ENCODE measurements around the gene PCDHGA3. TPM values are rescaled to one million over a fixed set of nuclear protein-coding genes. Genes with fewer than 3 reads are reported as not detected.
"Not testable (repeated sequence)": the region's sequence is repeated elsewhere in the genome, so short reads cannot be mapped to it uniquely, and the experiment has no call there.

PCDHGA3 gene
- total and polyA plus RNA-seq, 2 experiments from 2014 or later, result not detected

GRCh38 chr5:141306630-141307029 is 37.0 kb upstream of the PCDHGA3 start:
- TF ChIP-seq EZH2phosphoT487 (IDR thresholded peaks at IDR 0.05; ENCODE audit: low read depth, severe bottlenecking, unreplicated experiment) (no peak), EZH2 (IDR thresholded peaks at IDR 0.05; ENCODE audit: borderline replicate concordance) (no peak)
- TF ChIP-seq, protein P1, sequence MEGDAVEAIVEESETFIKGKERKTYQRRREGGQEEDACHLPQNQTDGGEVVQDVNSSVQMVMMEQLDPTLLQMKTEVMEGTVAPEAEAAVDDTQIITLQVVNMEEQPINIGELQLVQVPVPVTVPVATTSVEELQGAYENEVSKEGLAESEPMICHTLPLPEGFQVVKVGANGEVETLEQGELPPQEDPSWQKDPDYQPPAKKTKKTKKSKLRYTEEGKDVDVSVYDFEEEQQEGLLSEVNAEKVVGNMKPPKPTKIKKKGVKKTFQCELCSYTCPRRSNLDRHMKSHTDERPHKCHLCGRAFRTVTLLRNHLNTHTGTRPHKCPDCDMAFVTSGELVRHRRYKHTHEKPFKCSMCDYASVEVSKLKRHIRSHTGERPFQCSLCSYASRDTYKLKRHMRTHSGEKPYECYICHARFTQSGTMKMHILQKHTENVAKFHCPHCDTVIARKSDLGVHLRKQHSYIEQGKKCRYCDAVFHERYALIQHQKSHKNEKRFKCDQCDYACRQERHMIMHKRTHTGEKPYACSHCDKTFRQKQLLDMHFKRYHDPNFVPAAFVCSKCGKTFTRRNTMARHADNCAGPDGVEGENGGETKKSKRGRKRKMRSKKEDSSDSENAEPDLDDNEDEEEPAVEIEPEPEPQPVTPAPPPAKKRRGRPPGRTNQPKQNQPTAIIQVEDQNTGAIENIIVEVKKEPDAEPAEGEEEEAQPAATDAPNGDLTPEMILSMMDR (IDR thresholded peaks at IDR 0.05; ENCODE audit: poor library complexity), result no peak
- Histone ChIP-seq H3K4me2 (no peak overlapping the region), H3K9me2 (replicated peaks; ENCODE audit: insufficient read depth) (no peaks in the 10 kb centered on the region), H2AFZ (no peak overlapping the region), H3K27me3 (no peaks in the 10 kb centered on the region), H3K36me3 (replicated peaks; ENCODE audit: insufficient read depth, low read depth) (peaks cover 2% of the 10 kb centered on the region), H3K4me3 (no peak overlapping the region), H4K20me1 (ENCODE audit: insufficient read depth, poor library complexity, severe bottlenecking) (no peaks in the 10 kb centered on the region), H3K27ac (no peak overlapping the region), H3K79me2 (peaks cover 8% of the 10 kb centered on the region), H3K9me3 (ENCODE audit: low read depth) (peaks cover 51% of the 10 kb centered on the region), H3K4me1 (ENCODE audit: insufficient read depth) (no peaks in the 10 kb centered on the region)
- 100% methylated on average over 1 of the region's 1 CpG for WGBS (ENCODE audit: low lambda C conversion rate, missing lambda C conversion rate)
- DNase-seq (ENCODE audit: low spot score), result no peak

GRCh38 chr5:141313711-141314110 is 29.9 kb upstream of the PCDHGA3 start:
- H3K9me3 ChIP-seq (ENCODE audit: low read depth), result peaks cover 79% of the 10 kb centered on the region

GRCh38 chr5:141316963-141317362 is 26.7 kb upstream of the PCDHGA3 start:
- DNase-seq (ENCODE audit: low spot score); H3K4me3 ChIP-seq; H4K20me1 ChIP-seq (ENCODE audit: insufficient read depth, poor library complexity, severe bottlenecking); H3K27me3 ChIP-seq; H3K4me1 ChIP-seq (ENCODE audit: insufficient read depth); H2AFZ ChIP-seq; H3K4me2 ChIP-seq; H3K9me2 ChIP-seq (replicated peaks; ENCODE audit: insufficient read depth); H3K27ac ChIP-seq: not testable (repeated sequence)
- Histone ChIP-seq H3K36me3 (replicated peaks; ENCODE audit: insufficient read depth, low read depth) (peaks cover 20% of the 10 kb centered on the region), H3K9me3 (ENCODE audit: low read depth) (peaks cover 80% of the 10 kb centered on the region), H3K79me2 (peaks cover 59% of the 10 kb centered on the region)
- 96% methylated on average over 4 of the region's 4 CpGs for whole genome bisulfite sequencing (ENCODE audit: low lambda C conversion rate, missing lambda C conversion rate)

More at GRCh38 chr5:141313711-141314110, 29.9 kb upstream of the PCDHGA3 start:
- H3K27ac ChIP-seq, result no peak overlapping the region
- no peak overlapping the region for H3K4me2 ChIP-seq
- H3K79me2 ChIP-seq, result peaks cover 54% of the 10 kb centered on the region
- no peak for DNase-seq (ENCODE audit: low spot score)
- no peaks in the 10 kb centered on the region for H4K20me1 ChIP-seq (ENCODE audit: insufficient read depth, poor library complexity, severe bottlenecking)
- no peaks in the 10 kb centered on the region for H3K4me1 ChIP-seq (ENCODE audit: insufficient read depth)
- H3K9me2 ChIP-seq (replicated peaks; ENCODE audit: insufficient read depth), result no peaks in the 10 kb centered on the region
- no peak for TF ChIP-seq EZH2 (IDR thresholded peaks at IDR 0.05; ENCODE audit: borderline replicate concordance)
- TF ChIP-seq, protein P1 (IDR thresholded peaks at IDR 0.05; ENCODE audit: poor library complexity), result no peak
- no peak for TF ChIP-seq EZH2phosphoT487 (IDR thresholded peaks at IDR 0.05; ENCODE audit: low read depth, severe bottlenecking, unreplicated experiment)
- no peak overlapping the region for H3K4me3 ChIP-seq
- H3K36me3 ChIP-seq (replicated peaks; ENCODE audit: insufficient read depth, low read depth), result peaks cover 14% of the 10 kb centered on the region
- H3K27me3 ChIP-seq, result no peaks in the 10 kb centered on the region
- H2AFZ ChIP-seq, result no peak overlapping the region

DNA sequence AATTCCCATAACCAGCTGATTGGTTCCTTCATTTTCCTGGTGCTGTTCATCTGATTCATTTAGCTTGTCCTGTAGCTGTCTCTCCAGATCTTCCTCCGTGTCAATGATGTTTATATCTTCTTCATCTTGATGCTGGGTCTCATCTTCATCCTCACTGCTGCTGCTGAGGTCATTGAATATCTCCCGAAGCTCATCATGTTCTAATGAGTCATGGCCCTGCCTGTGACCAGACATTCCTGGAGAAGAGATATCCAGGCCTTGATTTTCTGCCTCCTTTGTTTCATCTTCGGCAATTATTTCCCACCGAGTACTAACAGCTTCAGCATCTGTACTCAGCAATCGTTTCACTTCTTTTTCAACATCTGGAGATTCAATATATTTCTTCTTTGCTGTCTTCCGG is 24.4 kb upstream of the PCDHGA3 start:
- Histone ChIP-seq H4K20me1 (ENCODE audit: insufficient read depth, poor library complexity, severe bottlenecking) (no peaks in the 10 kb centered on the region), H3K4me1 (ENCODE audit: insufficient read depth) (no peaks in the 10 kb centered on the region), H3K9me3 (ENCODE audit: low read depth) (peaks cover 63% of the 10 kb centered on the region), H3K27ac (no peak overlapping the region), H3K4me2 (peak overlapping the region; percentile 71), H3K79me2 (peaks cover 49% of the 10 kb centered on the region), H3K27me3 (no peaks in the 10 kb centered on the region), H3K36me3 (replicated peaks; ENCODE audit: insufficient read depth, low read depth) (peaks cover 20% of the 10 kb centered on the region), H3K9me2 (replicated peaks; ENCODE audit: insufficient read depth) (no peaks in the 10 kb centered on the region), H3K4me3 (peak overlapping the region; percentile 56), H2AFZ (no peak overlapping the region)
- TF ChIP-seq EZH2 (IDR thresholded peaks at IDR 0.05; ENCODE audit: borderline replicate concordance) (no peak), EZH2phosphoT487 (IDR thresholded peaks at IDR 0.05; ENCODE audit: low read depth, severe bottlenecking, unreplicated experiment) (no peak)
- TF ChIP-seq, protein P1 (IDR thresholded peaks at IDR 0.05; ENCODE audit: poor library complexity), result no peak
- 100% methylated on average over 6 of the region's 6 CpGs for WGBS (ENCODE audit: low lambda C conversion rate, missing lambda C conversion rate)
- DNase-seq (ENCODE audit: low spot score), result no peak

Data from hepatocyte (in vitro differentiated cells).